Heart left ventricle (tissue), 16 donors: ENCODE data around the gene PDZD7. TPM values are rescaled to one million over a fixed set of nuclear protein-coding genes. Genes with fewer than 3 reads are reported as not detected.
A peak's percentile ranks its signal among the peaks of the same experiment; 100 is the strongest.
"Not testable (repeated sequence)": the region's sequence is repeated elsewhere in the genome, so short reads cannot be mapped to it uniquely, and the experiment has no call there.

Source experiments
- ATAC-seq, 4 donors: fragments of 200-7000 bp; cut with Tn5 transposase; one replicate each; pipeline ENCODE4 v1.9.1; 2020 to 2022; ENCODE audit warnings: moderate library complexity in 4 of 4, mild to moderate bottlenecking in 3 of 4, moderate number of reproducible peaks in 1 of 4
- DNase-seq, 5 donors: peaks; one replicate each; pipeline ENCODE4 v3.0.0-alpha.2; 2020
- H3K27ac ChIP-seq, 12 donors: fragments of 200-600 bp; sonication (generic) in 4 of 12; one replicate each; pipeline versions ENCODE4 v1.5.0 to v1.8.0; 2016 to 2022; ENCODE audit warnings: mild to moderate bottlenecking in 2 of 12
- H3K27me3 ChIP-seq, 9 donors: fragments of 200-600 bp; sonication (generic) in 2 of 9; one replicate each; pipeline versions ENCODE4 v1.5.1 to v1.8.0; 2016 to 2022; ENCODE audit warnings: mild to moderate bottlenecking in 3 of 9
- H3K36me3 ChIP-seq, 9 donors: fragments of 200-600 bp; sonication (generic) in 2 of 9; one replicate each; pipeline versions ENCODE4 v1.5.0 to v1.8.0; 2018 to 2022; ENCODE audit warnings: mild to moderate bottlenecking in 2 of 9
- H3K4me1 ChIP-seq, 12 donors: fragments of 200-600 bp; sonication (generic) in 4 of 12; one replicate each; pipeline versions ENCODE4 v1.5.0 to v1.8.0; 2016 to 2022; ENCODE audit warnings: mild to moderate bottlenecking in 3 of 12
- H3K4me3 ChIP-seq, 12 donors: fragments of 200-600 bp; sonication (generic) in 4 of 12; one replicate each; pipeline versions ENCODE4 v1.5.0 to v1.8.0; 2017 to 2022; ENCODE audit warnings: mild to moderate bottlenecking in 9 of 12, moderate library complexity in 4 of 12
- H3K9me3 ChIP-seq, 12 donors: fragments of 200-600 bp; sonication (generic) in 4 of 12; one replicate each; pipeline versions ENCODE4 v1.5.0 to v1.8.0; 2016 to 2022; ENCODE audit warnings: mild to moderate bottlenecking in 1 of 12
- POLR2A ChIP-seq, 2 donors: fragments of 450-650 bp; IDR thresholded peaks; one replicate each; pipeline ENCODE4 v1.6.1; 2017; ENCODE audit warnings: antibody characterized with exemption in 2 of 2, mild to moderate bottlenecking in 2 of 2, moderate library complexity in 2 of 2
- WGBS, 4 donors: extraction: QIAGEN DNeasy Blood & Tissue Kit in 2 of 4; methylation state at CpG; one replicate each; pipeline versions ENCODE4 v1.1.5 to v1.1.7; 2013 to 2018; 5-methylcytosine and 5-hydroxymethylcytosine counted together
- intact Hi-C, 10 donors: fragments of 100-400 bp; cut with DNase I; formaldehyde crosslinking; loops; one replicate each; pipeline versions ENCODE4 v1.11.1 to v1.14.2; 2022
- polyA plus RNA-seq, 2 donors: library from polyadenylated mRNA; stranded (reverse); fragments of 200-250 nt; gene quantifications; one replicate each; pipeline ENCODE4 v1.2.3, GENCODE V29; 2013
- total RNA-seq, 9 donors: library from RNA; depleted of rRNA in 2 of 9; stranded (reverse); fragments of >200 nt in 2 of 9; fragmentation: NEBNext Ultra II Directional in 3 of 9; extraction: Animal tissue kit (Norgen Biotek cat#: 25700) in 3 of 9; gene quantifications; one replicate each; pipeline versions ENCODE4 v1.1.0 to v1.2.4, GENCODE V29; 2016 to 2023
- TF ChIP-seq, protein P1 (sequence below), 12 donors: fragments of 200-600 bp; sonication (generic) in 4 of 12; IDR thresholded peaks; one replicate each; pipeline versions ENCODE4 v1.5.0 to v1.8.0; 2018 to 2022; ENCODE audit warnings: antibody characterized with exemption in 12 of 12, mild to moderate bottlenecking in 5 of 12
- donor health status: ischemic (EF 13 %, LVEDD 7.1; RV severe dilation, severe dysfunction).
- donor health status: healthy with polysubstance abuse.
- donor health status: DM: no; HTN: yes; CAD: no.
- donor health status: DM: no; HTN: no; CAD: no.
- donor health status: ischemic (EF 25% LVEDD 6.9; RV normal size, moderate dysfunction).
- donor health status: ischemic (EF 25% LVEDD 5.7; RV mildly dilated, moderate dysfunction).
- donor health status: healthy.
- donor health status: DM: yes; HTN: yes; CAD: no.
- donor health status: ischemic (EF 35%, LVEDD 5.7; RV mildly dilated, moderate dysfunction).
- donor health status: nonischemic (EF 11% LVEDD 7.7; RV severe dilation, severe dysfunction).
- donor health status: DM: yes; HTN: yes; CAD: no.
- donor health status: PGD.
- donor health status: ischemic (EF 29% LVEDD 5.4; RV normal size, mild dysfunction).
- donor health status: nonischemic (EF 23%, LVEDD 6.1; RV moderate dilation, normal function).

Gene PDZD7
- total and polyA plus RNA-seq, 11 donors, result 0.09 to 0.97 (median 0.30) TPM; not detected in 1

GRCh38 chr10:100976906-100977305, 54.0 kb downstream of the PDZD7 start:
- Histone ChIP-seq H3K27me3 (no peaks in the 10 kb centered on the region), H3K4me1 (no peaks in the 10 kb centered on the region), H3K36me3 (peaks cover 0 to 43% (median 26%) of the 10 kb centered on the region in 9 donors), H3K9me3 (no peaks in the 10 kb centered on the region), H3K27ac (no peak overlapping the region), H3K4me3 (no peak overlapping the region)
- no peak for ATAC-seq
- intact Hi-C loops, result no loop called here
- 86 to 90% (median 88%) methylated on average over 3 of the region's 3 CpGs for WGBS, 4 donors
- TF ChIP-seq POLR2A (IDR thresholded peaks at IDR 0.05), result no peak
- TF ChIP-seq, protein P1, sequence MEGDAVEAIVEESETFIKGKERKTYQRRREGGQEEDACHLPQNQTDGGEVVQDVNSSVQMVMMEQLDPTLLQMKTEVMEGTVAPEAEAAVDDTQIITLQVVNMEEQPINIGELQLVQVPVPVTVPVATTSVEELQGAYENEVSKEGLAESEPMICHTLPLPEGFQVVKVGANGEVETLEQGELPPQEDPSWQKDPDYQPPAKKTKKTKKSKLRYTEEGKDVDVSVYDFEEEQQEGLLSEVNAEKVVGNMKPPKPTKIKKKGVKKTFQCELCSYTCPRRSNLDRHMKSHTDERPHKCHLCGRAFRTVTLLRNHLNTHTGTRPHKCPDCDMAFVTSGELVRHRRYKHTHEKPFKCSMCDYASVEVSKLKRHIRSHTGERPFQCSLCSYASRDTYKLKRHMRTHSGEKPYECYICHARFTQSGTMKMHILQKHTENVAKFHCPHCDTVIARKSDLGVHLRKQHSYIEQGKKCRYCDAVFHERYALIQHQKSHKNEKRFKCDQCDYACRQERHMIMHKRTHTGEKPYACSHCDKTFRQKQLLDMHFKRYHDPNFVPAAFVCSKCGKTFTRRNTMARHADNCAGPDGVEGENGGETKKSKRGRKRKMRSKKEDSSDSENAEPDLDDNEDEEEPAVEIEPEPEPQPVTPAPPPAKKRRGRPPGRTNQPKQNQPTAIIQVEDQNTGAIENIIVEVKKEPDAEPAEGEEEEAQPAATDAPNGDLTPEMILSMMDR (IDR thresholded peaks at IDR 0.05), result no peak
- peak in 1 of 5 donors; percentile 4 for DNase-seq

DNA sequence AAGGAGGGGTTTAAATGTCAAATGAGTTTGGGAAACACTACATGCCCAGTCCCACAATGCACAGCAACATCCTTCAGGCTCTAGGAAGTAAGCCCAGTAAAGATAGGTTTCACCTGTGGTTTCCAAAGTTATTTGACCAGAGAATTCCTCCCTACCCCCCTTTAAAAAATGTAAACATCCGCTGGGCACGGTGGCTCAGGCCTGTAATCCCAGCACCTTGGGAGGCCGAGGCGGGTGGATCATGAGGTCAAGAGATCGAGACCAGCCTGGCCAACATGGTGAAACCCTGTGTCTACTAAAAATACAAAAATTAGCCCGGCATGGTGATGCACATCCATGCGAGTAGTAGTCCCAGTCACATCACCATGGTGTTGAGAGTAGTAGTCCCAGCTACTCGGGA, 55.5 kb downstream of the PDZD7 start:
- H3K27ac ChIP-seq, intact Hi-C loops, H3K4me1 ChIP-seq, ATAC-seq, H3K9me3 ChIP-seq, H3K27me3 ChIP-seq, H3K4me3 ChIP-seq, DNase-seq: not testable (repeated sequence)
- WGBS, 4 donors, result 87 to 89% (median 88%) methylated on average over 8 of the region's 8 CpGs
- peaks cover 0 to 28% (median 12%) of the 10 kb centered on the region in 9 donors for H3K36me3 ChIP-seq

- no peak overlapping the region for H3K27ac ChIP-seq
- H3K27me3 ChIP-seq, result peaks cover 0 to 5% (median 0%) of the 10 kb centered on the region in 9 donors
- peak in 1 of 5 donors; percentile 13 for DNase-seq
- peaks cover 0 to 17% (median 14%) of the 10 kb centered on the region in 12 donors for H3K4me1 ChIP-seq
- H3K9me3 ChIP-seq, result no peaks in the 10 kb centered on the region
- intact Hi-C loops, result no loop called here
- ATAC-seq, result no peak
- H3K4me3 ChIP-seq, result no peak overlapping the region
- TF ChIP-seq, protein P1 (IDR thresholded peaks at IDR 0.05), result no peak
- TF ChIP-seq POLR2A (IDR thresholded peaks at IDR 0.05), result no peak
- WGBS, 4 donors, result 93 to 96% (median 95%) methylated on average over 5 to 6 of the region's 6 CpGs
- H3K36me3 ChIP-seq, result peaks cover 0 to 5% (median 0%) of the 10 kb centered on the region in 9 donors
Measured at GRCh38 chr10:100972904-100973535, 57.9 kb downstream of the PDZD7 start.

- no peak overlapping the region for H3K27ac ChIP-seq
- intact Hi-C loops, result no loop called here
- H3K4me1 ChIP-seq, result peaks cover 0 to 17% (median 14%) of the 10 kb centered on the region in 12 donors
- H3K27me3 ChIP-seq, result peaks cover 0 to 5% (median 0%) of the 10 kb centered on the region in 9 donors
- 82 to 89% (median 84%) methylated on average over 13 of the region's 13 CpGs for WGBS, 4 donors
- H3K9me3 ChIP-seq, result no peaks in the 10 kb centered on the region
- ATAC-seq (no peak), DNase-seq (no peak)
- no peak for TF ChIP-seq POLR2A (IDR thresholded peaks at IDR 0.05)
- TF ChIP-seq, protein P1 (IDR thresholded peaks at IDR 0.05), result no peak
- H3K36me3 ChIP-seq, result peaks cover 0 to 4% (median 0%) of the 10 kb centered on the region in 9 donors
- H3K4me3 ChIP-seq, result no peak overlapping the region
Measured at GRCh38 chr10:100972115-100972903, 58.6 kb downstream of the PDZD7 start.
